Psoas muscle (tissue), 8 donors: Measurements from ENCODE around the gene GLCCI1. TPM values are rescaled to one million over a fixed set of nuclear protein-coding genes. Genes with fewer than 3 reads are reported as not detected.

ENCODE experiments used
- ATAC-seq, 4 donors: fragments of 200-7000 bp; cut with Tn5 transposase; one replicate each; pipeline ENCODE4 v1.9.1; 2020; ENCODE audit warnings: moderate library complexity in 3 of 4, mild to moderate bottlenecking in 2 of 4
- DNase-seq, 2 donors: peaks; one replicate each; pipeline ENCODE4 v3.0.0-alpha.2; 2020
- H3K27ac ChIP-seq: fragments of 200-600 bp; one replicate; pipeline ENCODE4 v1.8.0; 2022
- H3K27me3 ChIP-seq, 3 donors: fragments of 200-600 bp in 1 of 3; one replicate each; pipeline versions ENCODE4 v1.6.1 to v1.8.0; 2013 to 2022; ENCODE audit warnings: low read length in 2 of 3, mild to moderate bottlenecking in 2 of 3, moderate library complexity in 1 of 3; ENCODE audit not compliant: insufficient read depth in 3 of 3
- H3K36me3 ChIP-seq, 2 donors: fragments of 200-600 bp in 1 of 2; one replicate each; pipeline versions ENCODE4 v1.6.1 to v1.8.0; 2013 to 2022; ENCODE audit warnings: low read depth in 1 of 2, mild to moderate bottlenecking in 1 of 2, moderate library complexity in 1 of 2; ENCODE audit not compliant: insufficient read depth in 1 of 2
- H3K4me1 ChIP-seq: fragments of 200-600 bp; one replicate; pipeline ENCODE4 v1.8.0; 2022
- H3K4me3 ChIP-seq: fragments of 200-600 bp; one replicate; pipeline ENCODE4 v1.8.0; 2022; ENCODE audit warnings: mild to moderate bottlenecking
- H3K9me3 ChIP-seq: fragments of 200-600 bp; one replicate; pipeline ENCODE4 v1.8.0; 2022
- WGBS, 3 donors: extraction: QIAGEN DNeasy Blood & Tissue Kit; methylation state at CpG; one replicate each; pipeline versions ENCODE4 v1.1.6 to v1.1.7; 2013; 5-methylcytosine and 5-hydroxymethylcytosine counted together
- intact Hi-C, 2 donors: fragments of 100-400 bp; cut with DNase I; formaldehyde crosslinking; loops; one replicate each; pipeline versions ENCODE4 v1.11.0 to v1.14.2; 2022
- polyA plus RNA-seq, 3 donors: library from polyadenylated mRNA; stranded (reverse); fragments of 200-250 nt; gene quantifications; one replicate each; pipeline ENCODE4 v1.2.3, GENCODE V29; 2013
- total RNA-seq, 4 donors: library from RNA; stranded (reverse); fragmentation: NEBNext Ultra II Directional in 2 of 4; extraction: Animal tissue kit (Norgen Biotek cat#: 25700) in 2 of 4; gene quantifications; one replicate each; pipeline versions ENCODE4 v1.2.1 to v1.2.4, GENCODE V29; 2021 to 2023
- TF ChIP-seq, protein P1 (sequence below): fragments of 200-600 bp; IDR thresholded peaks from one replicate; pipeline ENCODE4 v1.8.0; 2022; ENCODE audit warnings: antibody characterized with exemption
- donor health status: healthy with polysubstance abuse.
- donor health status: DM: no; HTN: no; CAD: no; lungs with moderate emphysema.
- donor health status: Bipolar disorder and iron deficiency.
- donor health status: healthy.
- donor health status: DM: yes; HTN: yes; CAD: no.
- donor health status: DM: no; HTN: no; CAD: no.
- donor health status: DM: no; HTN: no; CAD: no.
- donor health status: DM: yes; HTN: yes; CAD: no.

GLCCI1 gene
- total and polyA plus RNA-seq, 7 donors = 0.57 to 8.0 (median 3.1) TPM

DNA sequence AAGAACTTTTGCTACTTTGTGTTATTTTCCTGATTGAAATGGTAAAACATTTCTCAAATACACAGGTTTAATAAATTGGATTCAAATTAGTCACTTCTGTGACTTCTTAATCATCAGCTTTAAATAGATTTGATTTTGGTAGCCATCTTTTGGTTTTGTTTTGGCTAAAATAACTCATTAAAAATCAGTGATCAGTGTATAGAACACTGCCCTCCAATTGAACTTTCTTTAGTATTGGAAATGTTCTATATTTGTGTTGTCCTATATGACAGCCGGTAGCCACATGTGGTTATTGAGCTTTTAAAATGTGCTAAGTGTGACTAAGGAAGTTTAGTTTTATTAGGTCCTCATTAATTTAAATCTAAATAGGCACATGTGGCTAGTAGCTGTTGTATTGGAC lies 50.4 kb downstream of the GLCCI1 start:
- WGBS, 3 donors = 86 to 94% (median 91%) methylated on average over 1 of the region's 1 CpG

DNA sequence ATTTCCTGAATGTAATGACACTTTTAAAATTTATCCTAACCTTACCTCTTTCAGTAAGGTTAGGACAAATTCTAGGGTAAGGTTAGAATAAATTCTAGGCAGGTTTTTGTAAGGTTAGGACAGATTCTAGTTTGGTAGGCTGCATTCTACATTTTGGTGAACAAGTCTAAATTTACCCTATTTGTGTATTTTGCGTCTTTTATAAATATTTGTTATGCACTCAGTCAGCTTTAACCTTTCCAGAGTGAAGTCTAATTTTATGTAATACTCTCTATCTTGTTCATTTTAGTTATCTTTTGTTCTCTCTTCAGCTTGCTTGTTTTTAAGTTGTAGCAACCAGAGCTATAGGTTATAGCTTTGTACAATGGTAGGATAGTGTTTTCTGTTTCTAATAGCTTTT lies 54.0 kb downstream of the GLCCI1 start:
- Histone ChIP-seq H3K27me3 (no peaks in the 10 kb centered on the region), H3K36me3 (peaks cover 0 to 19% of the 10 kb centered on the region in 2 donors), H3K4me3 (no peak overlapping the region), H3K4me1 (no peaks in the 10 kb centered on the region), H3K9me3 (no peaks in the 10 kb centered on the region), H3K27ac (no peak overlapping the region)
- intact Hi-C loops = no loop called here
- ATAC-seq = no peak
- no peak for DNase-seq
- 97 to 100% (median 99%) methylated on average over 1 of the region's 1 CpG for WGBS, 3 donors
- TF ChIP-seq, protein P1, sequence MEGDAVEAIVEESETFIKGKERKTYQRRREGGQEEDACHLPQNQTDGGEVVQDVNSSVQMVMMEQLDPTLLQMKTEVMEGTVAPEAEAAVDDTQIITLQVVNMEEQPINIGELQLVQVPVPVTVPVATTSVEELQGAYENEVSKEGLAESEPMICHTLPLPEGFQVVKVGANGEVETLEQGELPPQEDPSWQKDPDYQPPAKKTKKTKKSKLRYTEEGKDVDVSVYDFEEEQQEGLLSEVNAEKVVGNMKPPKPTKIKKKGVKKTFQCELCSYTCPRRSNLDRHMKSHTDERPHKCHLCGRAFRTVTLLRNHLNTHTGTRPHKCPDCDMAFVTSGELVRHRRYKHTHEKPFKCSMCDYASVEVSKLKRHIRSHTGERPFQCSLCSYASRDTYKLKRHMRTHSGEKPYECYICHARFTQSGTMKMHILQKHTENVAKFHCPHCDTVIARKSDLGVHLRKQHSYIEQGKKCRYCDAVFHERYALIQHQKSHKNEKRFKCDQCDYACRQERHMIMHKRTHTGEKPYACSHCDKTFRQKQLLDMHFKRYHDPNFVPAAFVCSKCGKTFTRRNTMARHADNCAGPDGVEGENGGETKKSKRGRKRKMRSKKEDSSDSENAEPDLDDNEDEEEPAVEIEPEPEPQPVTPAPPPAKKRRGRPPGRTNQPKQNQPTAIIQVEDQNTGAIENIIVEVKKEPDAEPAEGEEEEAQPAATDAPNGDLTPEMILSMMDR = no peak

More for the DNA sequence above, 50.4 kb downstream of the GLCCI1 start:
- no peaks in the 10 kb centered on the region for H3K27me3 ChIP-seq
- peaks cover 0 to 9% of the 10 kb centered on the region in 2 donors for H3K36me3 ChIP-seq
- H3K27ac ChIP-seq = no peak overlapping the region
- no peaks in the 10 kb centered on the region for H3K4me1 ChIP-seq
- no peak for DNase-seq
- ATAC-seq = no peak
- H3K4me3 ChIP-seq = no peak overlapping the region
- H3K9me3 ChIP-seq = no peaks in the 10 kb centered on the region
- TF ChIP-seq, protein P1 = no peak
- intact Hi-C loops = no loop called here

DNA sequence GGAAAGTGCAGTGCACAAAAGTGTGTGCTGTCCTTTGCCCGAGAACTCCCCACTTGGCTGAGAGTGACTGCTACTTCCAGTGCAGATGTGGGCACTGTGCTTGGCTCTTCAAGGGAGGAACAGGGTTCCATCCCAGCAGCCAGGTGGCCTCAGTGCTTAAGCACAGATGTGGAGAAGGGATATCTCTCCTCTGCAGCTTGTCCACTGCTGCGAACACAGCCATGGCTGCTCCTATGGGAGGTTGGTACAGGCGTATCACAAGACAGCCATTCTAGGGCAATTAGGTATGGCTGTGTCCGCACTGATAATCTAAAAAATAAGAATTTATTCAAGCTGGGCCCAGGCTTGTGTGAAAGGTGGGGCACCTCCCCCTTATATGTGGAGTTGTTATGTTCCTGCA lies 66.6 kb downstream of the GLCCI1 start:
- DNase-seq (no peak), ATAC-seq (peak in 1 of 4 donors; percentile 19)
- H3K4me3 ChIP-seq = no peak overlapping the region
- intact Hi-C loops = no loop called here
- H3K36me3 ChIP-seq = no peaks in the 10 kb centered on the region
- no peak overlapping the region for H3K27ac ChIP-seq
- H3K27me3 ChIP-seq = no peaks in the 10 kb centered on the region
- TF ChIP-seq, protein P1 = no peak
- WGBS, 3 donors = 96 to 99% (median 97%) methylated on average over 4 of the region's 4 CpGs
- no peaks in the 10 kb centered on the region for H3K4me1 ChIP-seq
- H3K9me3 ChIP-seq = peaks cover 11% of the 10 kb centered on the region

DNA sequence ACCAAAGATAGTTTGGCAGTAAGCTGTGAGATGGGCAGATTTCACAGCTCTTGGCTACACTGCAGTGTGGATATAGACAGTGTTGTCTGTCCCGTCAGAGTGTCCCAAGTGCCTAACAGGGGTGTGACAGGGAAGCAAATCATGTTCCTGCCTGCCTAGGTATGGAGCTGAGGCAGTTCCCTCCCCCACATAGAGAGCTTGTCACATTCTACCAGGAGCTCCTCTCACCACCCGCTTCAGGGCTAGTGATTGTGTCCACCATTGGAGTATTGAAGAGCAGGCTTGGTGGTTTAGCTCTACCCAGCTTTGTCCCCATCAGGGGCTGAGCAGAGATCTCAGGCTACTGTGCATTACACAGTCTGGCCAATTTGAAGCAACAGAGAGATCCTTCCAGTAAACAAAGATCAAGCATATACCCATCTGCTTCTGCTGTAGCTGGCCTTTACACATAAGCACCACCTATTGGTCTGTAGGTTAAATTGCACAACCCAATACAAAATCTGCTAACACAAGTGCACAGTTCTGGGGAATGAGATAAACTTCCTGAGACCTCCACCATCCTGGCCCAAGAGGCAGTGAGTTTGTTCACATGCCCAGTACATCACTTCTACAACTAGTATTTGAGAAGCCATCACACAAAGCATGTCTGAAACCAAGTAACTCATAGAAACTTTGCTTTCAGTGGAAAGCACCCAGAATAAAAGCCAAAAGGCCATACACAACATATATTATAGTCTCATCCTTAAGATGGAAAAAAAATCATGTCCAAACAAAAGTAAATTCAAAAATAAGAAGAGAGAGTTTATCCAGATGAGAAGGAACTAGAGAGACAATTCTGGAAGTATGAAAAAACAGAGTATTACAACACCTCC lies 67.3 kb downstream of the GLCCI1 start:
- ATAC-seq (peak in 1 of 4 donors; percentile 40), DNase-seq (no peak)
- no peaks in the 10 kb centered on the region for H3K4me1 ChIP-seq
- H3K27me3 ChIP-seq = no peaks in the 10 kb centered on the region
- H3K4me3 ChIP-seq = no peak overlapping the region
- TF ChIP-seq, protein P1 = peak; percentile 16
- peaks cover 11% of the 10 kb centered on the region for H3K9me3 ChIP-seq
- no peaks in the 10 kb centered on the region for H3K36me3 ChIP-seq
- H3K27ac ChIP-seq = no peak overlapping the region
- intact Hi-C loops = no loop called here
- 94 to 100% (median 96%) methylated on average over 2 of the region's 2 CpGs for WGBS, 3 donors
